ENCODE measurements around the gene PLEKHA4. TPM values are rescaled to one million over a fixed set of nuclear protein-coding genes. Genes with fewer than 3 reads are reported as not detected.

The PLEKHA4 gene
- polyA plus RNA-seq, 1 donor: 28.0 TPM

GRCh38 chr19:48830088-48830487, 38.3 kb downstream of the PLEKHA4 start:
- DNase-seq (ENCODE audit: low read depth): no peak

GRCh38 chr19:48826606-48827020, 41.8 kb downstream of the PLEKHA4 start:
- no peak for DNase-seq (ENCODE audit: low read depth)

- DNase-seq (ENCODE audit: low read depth): no peak
These were observed 45.9 kb downstream of the PLEKHA4 start for GRCh38 chr19:48822514-48822913.

- no peak for DNase-seq (ENCODE audit: low read depth)
These were observed 46.8 kb downstream of the PLEKHA4 start for GRCh38 chr19:48821633-48822032.

- DNase-seq (ENCODE audit: low read depth): no peak
These were observed 49.0 kb downstream of the PLEKHA4 start for GRCh38 chr19:48819366-48819816.

DNA sequence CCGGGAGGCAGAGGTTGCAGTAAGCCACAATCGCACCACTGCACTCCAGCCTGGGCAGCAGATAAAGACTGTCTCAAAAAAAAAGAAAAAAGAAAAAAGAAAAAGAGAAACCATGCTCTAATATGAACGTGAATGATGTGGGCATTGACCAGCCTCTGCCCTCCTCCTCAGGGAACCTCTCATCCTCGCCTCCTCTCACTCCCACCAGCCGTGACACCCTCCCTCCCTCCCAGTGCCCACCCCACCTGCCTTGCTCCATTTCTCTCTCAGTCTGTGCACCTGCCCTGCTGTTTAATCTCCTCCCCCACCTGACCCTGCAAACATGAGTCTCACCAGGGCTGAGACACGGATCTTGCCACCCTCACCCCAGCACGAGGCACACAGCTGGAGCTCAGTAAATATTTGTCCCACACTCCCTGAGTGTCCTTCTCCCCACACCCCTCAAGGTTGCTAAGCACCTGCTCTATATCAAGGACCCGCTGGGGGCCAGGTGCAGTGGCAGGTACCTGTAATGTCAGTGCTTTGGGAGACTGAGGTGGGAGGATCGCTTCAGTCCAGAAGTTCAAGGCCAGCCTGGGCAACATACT, 50.1 kb downstream of the PLEKHA4 start:
- no peak for DNase-seq (ENCODE audit: low read depth)

DNA sequence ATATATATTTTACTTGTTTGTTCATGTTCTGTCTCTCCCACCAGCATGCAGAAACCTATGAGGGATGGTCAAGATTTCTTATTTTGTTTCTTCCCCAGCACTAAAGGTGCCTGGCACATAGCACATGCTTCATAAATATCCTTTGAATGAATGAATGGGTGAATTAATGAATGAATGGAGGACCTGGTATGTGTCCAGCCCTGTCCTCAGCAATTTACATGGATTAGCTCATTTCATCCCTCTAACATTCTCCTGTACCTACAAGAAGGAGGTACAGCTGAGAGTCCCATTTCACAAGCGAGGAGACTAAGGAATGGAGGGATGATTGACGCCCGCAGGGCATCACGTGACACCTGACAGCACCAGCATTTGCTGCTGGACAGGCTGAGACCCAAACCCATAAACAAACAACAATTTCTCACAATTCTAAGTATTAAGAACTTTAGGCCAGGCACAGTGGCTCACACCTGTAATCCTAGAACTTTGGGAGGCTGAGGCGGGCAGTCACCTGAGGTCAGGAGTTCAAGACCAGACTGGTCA, 50.8 kb downstream of the PLEKHA4 start:
- no peak for DNase-seq (ENCODE audit: low read depth)

DNA sequence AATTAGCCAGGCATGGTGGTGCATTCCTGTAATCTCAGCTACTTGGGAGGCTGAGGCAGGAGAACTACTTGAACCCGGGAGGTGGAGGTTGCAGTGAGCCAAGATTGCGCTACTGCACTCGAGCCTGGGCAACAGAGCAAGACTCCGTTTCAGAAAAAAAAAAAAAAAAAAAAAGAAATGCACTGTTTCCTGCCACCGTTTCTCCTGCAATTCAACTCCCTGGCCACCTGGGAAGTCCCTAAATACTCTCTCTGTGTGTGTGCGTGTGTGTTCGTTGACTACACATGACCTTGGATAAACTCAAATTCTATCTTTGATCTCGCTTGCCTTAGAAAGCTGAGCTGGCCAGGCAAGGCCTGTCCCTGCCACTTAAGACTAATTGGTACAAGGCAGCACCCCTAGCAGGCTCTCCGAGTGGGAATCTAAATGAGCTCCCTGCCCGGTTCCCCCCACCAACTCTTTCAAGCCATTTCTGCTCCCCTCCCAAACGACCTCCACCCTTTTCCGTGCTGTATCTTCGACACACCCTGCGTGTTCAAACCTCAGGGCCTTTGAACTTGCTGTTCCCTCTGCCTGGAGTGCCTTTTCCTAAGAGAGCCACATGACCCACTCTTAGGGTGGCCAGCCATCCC, 52.4 kb downstream of the PLEKHA4 start:
- DNase-seq (ENCODE audit: low read depth): no peak

DNA sequence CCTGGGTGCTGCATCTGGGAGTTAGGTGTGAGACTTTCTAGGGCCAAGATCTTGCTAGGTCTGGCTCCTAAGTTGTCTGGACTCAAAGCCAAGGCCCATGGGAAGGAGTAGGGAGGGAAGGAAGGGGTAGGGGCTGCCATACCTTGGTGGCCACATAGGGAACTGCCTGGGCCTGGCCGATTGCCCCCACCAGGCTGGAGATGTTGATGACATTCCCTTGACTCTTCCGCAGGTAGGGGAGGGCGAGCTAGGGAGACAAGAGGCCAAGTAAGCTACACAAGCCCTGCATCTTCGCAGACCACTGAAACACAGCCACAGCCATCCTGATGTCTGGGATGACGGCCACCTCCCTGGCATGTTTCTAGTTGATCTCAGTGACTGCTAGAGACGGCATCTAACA, 53.5 kb downstream of the PLEKHA4 start:
- DNase-seq (ENCODE audit: low read depth): no peak

- no peak for DNase-seq (ENCODE audit: low read depth)
These were observed 55.1 kb downstream of the PLEKHA4 start for GRCh38 chr19:48813123-48813913.

DNA sequence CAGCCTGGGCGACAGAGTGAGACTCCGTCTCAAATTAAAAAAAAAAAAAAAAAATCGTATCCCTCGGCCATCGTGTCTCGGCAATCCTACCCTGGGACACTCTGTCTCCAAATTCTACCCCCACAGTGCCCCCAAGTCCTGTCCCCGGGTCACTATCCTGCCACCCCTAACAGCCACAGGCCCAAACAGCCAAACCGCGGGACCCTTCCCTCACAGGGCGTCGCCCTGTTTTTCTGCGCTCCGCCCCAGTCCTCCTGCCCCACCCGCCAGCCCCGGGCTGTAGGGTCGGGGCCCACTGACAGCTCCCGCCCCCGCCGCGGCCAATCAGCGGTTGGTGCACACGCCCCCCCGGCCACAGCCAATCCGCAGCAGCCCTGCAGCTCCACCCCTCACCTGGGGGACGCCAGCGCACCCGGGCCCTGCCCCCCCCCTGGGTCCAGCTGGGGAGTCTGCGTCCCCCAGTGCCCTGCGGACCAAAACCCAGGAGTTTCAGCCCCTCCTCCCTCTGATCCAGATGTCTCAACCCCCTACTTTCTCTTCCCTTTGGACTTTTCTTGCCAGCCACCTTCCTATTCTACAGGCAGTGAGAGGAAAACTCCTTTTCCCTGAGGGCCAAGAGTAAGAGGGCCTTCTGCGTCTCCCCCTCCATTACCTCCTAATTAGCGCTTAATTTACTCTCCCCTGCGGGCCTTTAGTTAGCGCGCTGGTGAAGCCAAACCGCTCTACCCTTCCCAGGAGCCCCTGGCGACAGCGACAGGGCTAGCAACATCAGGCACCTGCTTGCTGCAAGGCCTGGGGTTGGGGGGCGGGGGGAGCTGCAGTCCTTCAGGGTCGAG, 56.1 kb downstream of the PLEKHA4 start:
- DNase-seq (ENCODE audit: low read depth): no peak

- DNase-seq (ENCODE audit: low read depth): no peak
These were observed 58.3 kb downstream of the PLEKHA4 start for GRCh38 chr19:48810151-48810550.

DNA sequence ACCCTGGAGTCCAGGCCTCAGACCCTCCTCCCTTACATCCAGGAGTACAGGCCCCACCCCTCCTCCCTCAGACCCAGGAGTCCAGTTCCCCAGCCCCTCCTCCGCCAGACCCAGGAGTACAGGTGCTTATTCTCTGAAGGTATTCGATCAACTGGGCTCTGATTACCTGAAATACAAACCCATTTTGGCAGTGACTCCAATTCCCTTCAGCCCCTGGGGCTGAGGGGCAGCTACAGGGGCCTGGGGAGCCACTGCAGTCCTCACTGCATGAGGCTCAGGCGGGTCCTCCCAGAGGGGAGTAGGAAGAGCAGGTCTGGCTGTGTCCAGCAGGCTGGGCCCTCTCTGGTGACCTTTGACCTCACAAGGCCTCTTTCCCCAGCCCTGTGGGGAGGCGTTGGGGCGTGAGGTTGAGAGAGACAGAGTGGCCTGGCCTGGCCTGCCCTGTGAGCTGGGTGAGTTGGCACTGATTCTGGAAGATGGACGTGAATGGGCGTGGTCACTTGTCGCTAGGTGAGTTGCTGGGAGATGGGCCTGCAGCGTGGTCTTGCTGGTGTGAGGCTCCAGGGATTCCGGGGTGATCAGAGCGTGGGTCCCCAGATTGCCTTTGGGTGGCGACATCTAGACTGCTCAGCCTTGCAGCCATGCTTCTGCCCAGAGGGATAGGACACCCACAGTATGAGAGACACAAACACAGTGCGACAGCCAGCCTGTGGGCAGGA, 60.7 kb downstream of the PLEKHA4 start:
- DNase-seq (ENCODE audit: low read depth): no peak

DNA sequence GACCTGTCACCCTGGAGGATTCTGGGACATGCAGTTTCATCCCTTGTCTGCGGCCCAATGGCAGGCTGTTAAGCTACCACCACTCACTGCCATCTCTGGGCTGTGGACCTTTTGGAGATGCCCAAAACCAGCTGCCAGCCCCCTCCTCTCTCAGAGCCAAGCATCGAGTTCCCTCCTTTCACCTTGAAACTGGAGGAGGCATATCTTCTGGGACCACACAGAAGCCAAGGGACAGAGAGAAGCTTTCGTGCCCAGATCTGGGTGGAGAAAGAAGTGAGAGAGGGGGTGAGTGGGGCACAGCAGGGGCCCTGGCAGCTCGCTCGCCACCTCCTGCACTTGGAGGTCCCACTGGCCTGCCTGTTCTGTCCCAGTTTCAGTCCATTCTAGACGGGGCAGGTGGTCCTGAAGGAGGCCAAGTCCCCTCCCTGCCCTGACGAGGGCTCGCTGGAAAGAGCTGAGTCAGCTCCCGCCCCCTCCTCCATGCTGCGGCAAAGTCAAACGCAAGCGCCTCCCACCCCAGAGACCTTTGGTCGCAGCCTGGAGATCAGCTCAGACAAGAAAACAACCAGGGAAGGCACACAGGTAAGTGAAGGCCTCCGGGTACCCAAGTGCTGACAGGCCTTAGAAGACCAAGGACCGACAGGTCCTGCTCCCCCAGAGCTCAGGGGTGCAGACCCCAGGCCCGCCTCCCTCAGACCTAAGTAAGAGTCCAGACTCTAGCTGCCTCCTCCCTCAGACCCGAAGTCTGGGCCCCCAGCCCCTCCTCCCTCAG, 61.4 kb downstream of the PLEKHA4 start:
- DNase-seq (ENCODE audit: low read depth): no peak

GRCh38 chr19:48806518-48806817, 61.9 kb downstream of the PLEKHA4 start:
- no peak for DNase-seq (ENCODE audit: low read depth)

DNA sequence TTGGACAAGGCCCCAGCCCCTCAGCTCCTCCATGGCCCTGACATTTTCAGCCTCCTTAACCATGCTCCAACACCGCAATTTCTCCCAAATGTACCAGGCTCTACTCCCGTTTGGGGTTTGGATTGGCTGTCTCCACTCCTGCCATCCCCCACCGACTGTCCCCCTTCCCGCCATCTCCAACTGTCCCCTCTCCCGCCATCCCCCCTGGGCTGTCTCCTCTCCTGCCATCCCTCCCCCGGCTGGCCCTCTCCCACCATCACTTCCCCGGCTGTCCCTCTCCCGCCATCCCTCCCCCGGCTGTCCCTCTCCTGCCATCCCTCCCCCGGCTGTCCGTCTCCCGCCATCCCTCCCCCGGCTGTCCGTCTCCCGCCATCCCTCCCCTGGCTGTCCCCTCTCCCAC, 63.0 kb downstream of the PLEKHA4 start:
- DNase-seq (ENCODE audit: low read depth): no peak

DNA sequence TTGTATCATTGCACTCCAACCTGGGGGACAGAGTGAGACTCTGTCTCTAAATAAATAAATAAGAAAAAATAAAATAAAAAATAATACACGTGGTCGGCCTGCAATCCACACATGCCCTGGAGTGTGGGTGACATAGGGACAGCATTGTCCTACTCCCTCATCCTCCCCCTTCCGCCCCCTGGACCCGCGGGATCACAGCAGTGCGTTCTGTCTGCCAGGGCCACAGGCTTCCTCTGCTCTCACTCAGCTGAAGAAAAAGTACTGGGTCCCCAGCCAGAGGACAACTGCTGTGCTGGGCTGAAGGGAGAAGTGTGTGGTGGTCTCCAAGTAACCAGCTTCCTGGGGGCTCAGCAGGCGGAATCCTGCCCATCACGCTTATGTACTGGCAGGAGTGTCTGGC, 63.9 kb downstream of the PLEKHA4 start:
- DNase-seq (ENCODE audit: low read depth): no peak

- no peak for DNase-seq (ENCODE audit: low read depth)
These were observed 65.8 kb downstream of the PLEKHA4 start for GRCh38 chr19:48802623-48803022.

DNA sequence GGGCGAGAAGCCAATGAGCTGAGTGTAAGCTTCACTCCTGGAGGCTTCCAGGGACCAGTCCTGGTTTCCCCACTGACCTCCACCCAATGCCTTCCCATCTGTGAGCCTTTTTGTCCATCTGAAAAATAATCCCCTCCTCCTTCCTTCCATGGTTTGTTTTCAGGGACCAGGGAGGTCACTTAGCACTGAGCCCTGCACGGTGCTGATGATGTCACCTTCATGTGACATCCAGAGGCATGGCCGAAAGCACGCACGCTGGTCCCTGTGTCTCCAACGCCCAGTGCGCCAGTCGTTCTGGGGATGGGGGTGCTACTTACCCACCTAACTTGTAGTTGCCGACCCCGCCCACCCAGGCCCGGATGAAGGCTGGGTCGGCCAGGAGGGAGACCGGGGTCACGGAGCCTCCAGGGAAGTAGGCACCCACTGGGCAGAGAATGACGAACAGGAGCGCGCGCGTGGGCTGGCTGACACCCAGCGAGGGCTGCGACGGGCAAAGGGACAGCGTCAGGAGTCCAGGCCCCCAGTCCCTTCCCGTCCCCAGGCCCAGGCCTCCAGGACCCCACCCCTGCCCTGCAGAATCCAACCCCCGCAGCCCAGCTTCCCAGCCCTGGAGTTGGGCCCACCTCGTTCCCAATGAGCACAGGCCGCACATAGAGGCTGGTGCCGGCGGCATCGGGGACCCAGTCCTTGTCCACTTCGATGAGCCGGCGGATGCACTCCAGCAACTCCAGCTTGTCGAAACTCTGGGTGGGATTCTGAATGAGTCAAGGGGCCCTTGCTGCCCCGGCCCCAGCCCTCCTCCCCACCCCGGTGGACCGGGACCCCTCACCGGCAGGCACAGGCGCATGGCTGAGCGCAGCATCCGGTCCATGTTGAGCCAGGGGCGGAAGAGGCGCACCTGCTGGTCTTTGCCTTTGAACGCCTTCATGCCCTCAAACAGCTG, 68.8 kb downstream of the PLEKHA4 start:
- no peak for DNase-seq (ENCODE audit: low read depth)

All from forelimb muscle (tissue), 1 donor.